PC-3 (cell line): ENCODE data around the gene CYP39A1. TPM values are rescaled to one million over a fixed set of nuclear protein-coding genes. Genes with fewer than 3 reads are reported as not detected.

Experiments
- ATAC-seq: fragments of 200-7000 bp; cut with Tn5 transposase; 2 replicates; pipeline ENCODE4 v1.9.1; 2020; ENCODE audit warnings: mild to moderate bottlenecking, moderate library complexity
- BruUV-seq: library from RNA; stranded (reverse); fragments of 400-500 nt; replicated peaks from 2 replicates; lab custom pipeline; 2021; lab: Mats Ljungman, UMichigan
- CTCF ChIA-PET: fragments of 300-600 bp; sonication (Branson Sonifier 250); formaldehyde crosslinking; loops from one replicate; lab custom pipeline; 2022; ENCODE audit warnings: antibody characterized with exemption; lab: Charles Lee
- POLR2A ChIA-PET: fragments of 300-600 bp; sonication (Branson Sonifier 250); formaldehyde crosslinking; loops from one replicate; lab custom pipeline; 2022; ENCODE audit warnings: antibody characterized with exemption; ENCODE audit not compliant: unreplicated experiment; lab: Charles Lee
- DNase-seq: peaks from one replicate; pipeline ENCODE4 v3.0.0-alpha.2; 2015
- H2AFZ ChIP-seq: fragments of 300-600 bp; sonication (generic); 2 replicates; pipeline ENCODE4 v1.6.0; 2016; ENCODE audit warnings: antibody characterized with exemption, low read length
- H3F3A ChIP-seq: fragments of 300-600 bp; sonication (generic); one replicate; pipeline ENCODE4 v1.6.0; 2017; ENCODE audit warnings: antibody characterized with exemption, low read length, control low read depth, mild to moderate bottlenecking; ENCODE audit not compliant: unreplicated experiment
- H3K27ac ChIP-seq: fragments of 300-600 bp; sonication (generic); 2 replicates; pipeline ENCODE4 v1.5.1; 2016; ENCODE audit warnings: mild to moderate bottlenecking, low read length
- H3K27me3 ChIP-seq: fragments of 300-600 bp; sonication (generic); 2 replicates; pipeline ENCODE4 v1.6.1; 2016; ENCODE audit warnings: low read length, mixed read lengths
- H3K36me3 ChIP-seq: fragments of 300-600 bp; sonication (generic); 2 replicates; pipeline ENCODE4 v1.6.1; 2016; ENCODE audit warnings: low read depth, mixed run types, low read length, mixed read lengths
- H3K4me1 ChIP-seq: fragments of 300-600 bp; sonication (generic); 2 replicates; pipeline ENCODE4 v1.5.1; 2016; ENCODE audit warnings: low read length; ENCODE audit not compliant: insufficient read depth
- H3K4me2 ChIP-seq: fragments of 300-600 bp; sonication (generic); 2 replicates; pipeline ENCODE4 v1.6.0; 2016; ENCODE audit warnings: low read length
- H3K4me3 ChIP-seq: fragments of 300-600 bp; sonication (generic); 2 replicates; pipeline ENCODE4 v1.5.1; 2016; ENCODE audit warnings: mild to moderate bottlenecking, low read length, mixed read lengths
- H3K79me2 ChIP-seq: fragments of 300-600 bp; sonication (generic); 2 replicates; pipeline ENCODE4 v1.6.1; 2017; ENCODE audit warnings: low read length, mixed read lengths
- H3K9ac ChIP-seq: fragments of 300-600 bp; sonication (generic); 2 replicates; pipeline ENCODE4 v1.6.0; 2016; ENCODE audit warnings: mild to moderate bottlenecking, low read length
- H3K9me2 ChIP-seq: fragments of 300-600 bp; sonication (generic); replicated peaks from 2 replicates; pipeline ENCODE4 v1.6.1; 2016; ENCODE audit warnings: mixed run types, low read length, mixed read lengths
- H3K9me3 ChIP-seq: fragments of 300-600 bp; sonication (generic); 2 replicates; pipeline ENCODE4 v1.6.1; 2016; ENCODE audit warnings: low read length, mixed read lengths
- H4K20me1 ChIP-seq: fragments of 300-600 bp; sonication (generic); 2 replicates; pipeline ENCODE4 v1.6.1; 2016; ENCODE audit warnings: low read length, mixed read lengths
- CTCF ChIP-seq: fragments of 300-600 bp; sonication (generic); conservative IDR thresholded peaks from 2 replicates; pipeline ENCODE4 v1.5.1; 2017; ENCODE audit warnings: antibody characterized with exemption, low read depth, mild to moderate bottlenecking, low read length
- EZH2 ChIP-seq: fragments of 300-600 bp; sonication (generic); IDR thresholded peaks from one replicate; pipeline ENCODE4 v1.6.1; 2017; ENCODE audit warnings: antibody characterized with exemption, mild to moderate bottlenecking, low read length; ENCODE audit not compliant: unreplicated experiment
- EZH2phosphoT487 ChIP-seq: fragments of 300-600 bp; sonication (generic); IDR thresholded peaks from 2 replicates; pipeline ENCODE4 v1.6.1; 2018; ENCODE audit warnings: mild to moderate bottlenecking, antibody characterized with exemption, low read length, borderline replicate concordance
- intact Hi-C: fragments of 100-400 bp; cut with micrococcal nuclease; formaldehyde crosslinking; loops from 2 replicates; pipeline ENCODE4 v1.9.0; 2023
- total RNA-seq: library from RNA; depleted of rRNA; stranded (reverse); fragments of >200 nt; gene quantifications from 2 replicates; pipeline ENCODE4 v1.2.3, GENCODE V29; 2014

Gene CYP39A1
- total RNA-seq, 1 experiment from 2014 or later, result 0.66 TPM

- no TSS peak for BruUV-seq
- intact Hi-C loops, result no loop called here
- CTCF ChIA-PET, result no interaction called here
These were observed 40.0 kb downstream of the CYP39A1 start for GRCh38 chr6:46612645-46613044.

GRCh38 chr6:46610862-46611553 lies 41.6 kb downstream of the CYP39A1 start:
- Histone ChIP-seq H3F3A (no peaks in the 10 kb centered on the region), H3K27ac (no peak overlapping the region), H3K9ac (no peak overlapping the region), H3K4me1 (no peaks in the 10 kb centered on the region), H3K79me2 (no peaks in the 10 kb centered on the region), H2AFZ (no peak overlapping the region), H3K4me3 (no peak overlapping the region), H4K20me1 (no peaks in the 10 kb centered on the region), H3K4me2 (no peak overlapping the region), H3K9me3 (no peaks in the 10 kb centered on the region), H3K36me3 (no peaks in the 10 kb centered on the region), H3K9me2 (no peaks in the 10 kb centered on the region), H3K27me3 (no peaks in the 10 kb centered on the region)
- POLR2A ChIA-PET, result interaction anchor here (0.8 kb wide), 1 partner anchor 22 kb away, joined by 4 read pairs; no protein-coding TSS in a partner anchor
- ATAC-seq (no peak), DNase-seq (no peak)
- BruUV-seq, result no TSS peak
- intact Hi-C loops, result no loop called here
- TF ChIP-seq EZH2phosphoT487 (no peak), CTCF (no peak), EZH2 (no peak)
- CTCF ChIA-PET, result no interaction called here

More at GRCh38 chr6:46612645-46613044, 40.0 kb downstream of the CYP39A1 start:
- ATAC-seq (no peak), DNase-seq (no peak)
- no peaks in the 10 kb centered on the region; the same call in 1 of the 2 replicates for H3K4me1 ChIP-seq
- H4K20me1 ChIP-seq, result no peaks in the 10 kb centered on the region
- H2AFZ ChIP-seq, result no peak overlapping the region
- H3K36me3 ChIP-seq, result no peaks in the 10 kb centered on the region
- H3K9me2 ChIP-seq, result no peaks in the 10 kb centered on the region
- H3K9me3 ChIP-seq, result no peaks in the 10 kb centered on the region
- H3K4me2 ChIP-seq, result no peak overlapping the region
- H3K9ac ChIP-seq, result no peak overlapping the region
- POLR2A ChIA-PET, result interaction anchor here (0.5 kb wide), 1 partner anchor 482 kb away, joined by 3 read pairs; no protein-coding TSS in a partner anchor
- no peaks in the 10 kb centered on the region for H3K79me2 ChIP-seq
- no peak overlapping the region for H3K27ac ChIP-seq
- TF ChIP-seq EZH2, result no peak
- no peak for TF ChIP-seq CTCF
- no peak for TF ChIP-seq EZH2phosphoT487
- no peaks in the 10 kb centered on the region for H3K27me3 ChIP-seq
- H3F3A ChIP-seq, result no peaks in the 10 kb centered on the region
- H3K4me3 ChIP-seq, result no peak overlapping the region

- Histone ChIP-seq H3K4me2 (no peak overlapping the region), H3K9me2 (no peaks in the 10 kb centered on the region), H3K9ac (no peak overlapping the region), H3K4me1 (no peaks in the 10 kb centered on the region), H3K27ac (no peak overlapping the region), H3K4me3 (no peak overlapping the region), H2AFZ (no peak overlapping the region), H3K27me3 (no peaks in the 10 kb centered on the region), H3F3A (no peaks in the 10 kb centered on the region), H4K20me1 (no peaks in the 10 kb centered on the region), H3K9me3 (no peaks in the 10 kb centered on the region), H3K36me3 (no peaks in the 10 kb centered on the region), H3K79me2 (no peaks in the 10 kb centered on the region)
- peak; percentile 5 for DNase-seq
- intact Hi-C loops, result no loop called here
- CTCF ChIA-PET, result interaction anchor here (0.6 kb wide), 1 partner anchor 516 kb away, joined by 4 read pairs; no protein-coding TSS in a partner anchor
- BruUV-seq, result no TSS peak
- POLR2A ChIA-PET, result no interaction called here
- TF ChIP-seq EZH2 (no peak), CTCF (no peak), EZH2phosphoT487 (no peak)
- no peak for ATAC-seq
These were observed 46.3 kb downstream of the CYP39A1 start for GRCh38 chr6:46606338-46606737.
